Measurements from ENCODE around the gene ATP5PB.

The ATP5PB gene

GRCh38 chr1:111509997-111510375 lies 60.7 kb downstream of the ATP5PB start:
- H3K4me3 ChIP-seq (replicated peaks; ENCODE audit: low read depth, low read length): no peak overlapping the region

DNA sequence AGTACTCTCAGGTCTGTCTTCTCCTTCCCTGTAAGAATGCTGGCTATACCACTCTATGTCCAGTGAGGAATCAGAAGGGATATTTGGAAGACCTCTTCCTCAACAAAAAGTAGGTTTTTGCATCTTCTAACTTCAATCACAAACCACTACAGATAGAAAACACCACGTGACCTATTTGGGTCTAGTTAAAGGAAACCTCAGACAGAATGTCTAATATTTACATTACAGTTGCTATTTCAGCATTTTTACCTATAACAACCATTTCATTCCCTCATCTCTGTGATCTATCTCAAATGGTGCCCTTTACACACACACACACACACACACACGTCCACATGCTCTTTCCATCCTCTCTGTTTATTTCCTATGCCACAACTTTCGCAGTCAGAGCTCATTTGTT lies 62.1 kb downstream of the ATP5PB start:
- no peak overlapping the region for H3K4me3 ChIP-seq (replicated peaks; ENCODE audit: low read depth, low read length)
- no peak for DNase-seq (ENCODE audit: low read depth)
- TF ChIP-seq, protein P1, sequence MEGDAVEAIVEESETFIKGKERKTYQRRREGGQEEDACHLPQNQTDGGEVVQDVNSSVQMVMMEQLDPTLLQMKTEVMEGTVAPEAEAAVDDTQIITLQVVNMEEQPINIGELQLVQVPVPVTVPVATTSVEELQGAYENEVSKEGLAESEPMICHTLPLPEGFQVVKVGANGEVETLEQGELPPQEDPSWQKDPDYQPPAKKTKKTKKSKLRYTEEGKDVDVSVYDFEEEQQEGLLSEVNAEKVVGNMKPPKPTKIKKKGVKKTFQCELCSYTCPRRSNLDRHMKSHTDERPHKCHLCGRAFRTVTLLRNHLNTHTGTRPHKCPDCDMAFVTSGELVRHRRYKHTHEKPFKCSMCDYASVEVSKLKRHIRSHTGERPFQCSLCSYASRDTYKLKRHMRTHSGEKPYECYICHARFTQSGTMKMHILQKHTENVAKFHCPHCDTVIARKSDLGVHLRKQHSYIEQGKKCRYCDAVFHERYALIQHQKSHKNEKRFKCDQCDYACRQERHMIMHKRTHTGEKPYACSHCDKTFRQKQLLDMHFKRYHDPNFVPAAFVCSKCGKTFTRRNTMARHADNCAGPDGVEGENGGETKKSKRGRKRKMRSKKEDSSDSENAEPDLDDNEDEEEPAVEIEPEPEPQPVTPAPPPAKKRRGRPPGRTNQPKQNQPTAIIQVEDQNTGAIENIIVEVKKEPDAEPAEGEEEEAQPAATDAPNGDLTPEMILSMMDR (IDR thresholded peaks at IDR 0.05; ENCODE audit: low read length, missing control alignments): no peak

More at GRCh38 chr1:111509997-111510375, 60.7 kb downstream of the ATP5PB start:
- DNase-seq (ENCODE audit: low read depth): peak; percentile 65
- TF ChIP-seq, protein P1 (IDR thresholded peaks at IDR 0.05; ENCODE audit: low read length, missing control alignments): no peak
